ENCODE results near the gene DCUN1D3. TPM values are rescaled to one million over a fixed set of nuclear protein-coding genes. Genes with fewer than 3 reads are reported as not detected.

DCUN1D3 gene
- polyA plus RNA-seq, 6 donors from 2014 or later = 0.38 to 1.1 (median 0.52) TPM; not detected in 1

- Mint-ChIP-seq H3K36me3 (peaks cover 1 to 5% of the 10 kb centered on the region in 2 donors), H3K4me1 (peaks cover 33 to 48% (median 40%) of the 10 kb centered on the region in 3 donors), H3K27ac (peak overlapping the region in 2 of 6 donors; percentile 42 to 69), H3K9me3 (no peaks in the 10 kb centered on the region), H3K27me3 (no peaks in the 10 kb centered on the region), H3K4me3 (peak overlapping the region in 2 of 8 donors; percentile 6 to 96)
- ATAC-seq (ENCODE audit: low read depth in 2 of 2) (no peak), DNase-seq (no peak)
Measured at GRCh38 chr16:20897253-20897897, 2.8 kb downstream of the DCUN1D3 start.

- H3K27me3 Mint-ChIP-seq = no peaks in the 10 kb centered on the region
- no peak for DNase-seq
- H3K4me3 Mint-ChIP-seq = no peak overlapping the region
- no peaks in the 10 kb centered on the region for H3K9me3 Mint-ChIP-seq
- ATAC-seq (ENCODE audit: low read depth in 2 of 2) = no peak
- no peak overlapping the region for H3K27ac Mint-ChIP-seq
- peaks cover 13 to 19% (median 17%) of the 10 kb centered on the region in 3 donors for H3K4me1 Mint-ChIP-seq
- peaks cover 8 to 11% of the 10 kb centered on the region in 2 donors for H3K36me3 Mint-ChIP-seq
Measured at GRCh38 chr16:20894388-20894787, 5.8 kb downstream of the DCUN1D3 start.

- H3K27ac Mint-ChIP-seq = peak overlapping the region in 2 of 6 donors; percentile 49
- no peak for ATAC-seq (ENCODE audit: low read depth in 2 of 2)
- H3K9me3 Mint-ChIP-seq = no peaks in the 10 kb centered on the region
- H3K27me3 Mint-ChIP-seq = no peaks in the 10 kb centered on the region
- H3K36me3 Mint-ChIP-seq = peaks cover 8 to 17% of the 10 kb centered on the region in 2 donors
- H3K4me1 Mint-ChIP-seq = peaks cover 2 to 10% (median 6%) of the 10 kb centered on the region in 3 donors
- no peak for DNase-seq
- no peak overlapping the region for H3K4me3 Mint-ChIP-seq
Measured at GRCh38 chr16:20889625-20890275, 10.4 kb downstream of the DCUN1D3 start.

- DNase-seq (no peak), ATAC-seq (ENCODE audit: low read depth in 2 of 2) (no peak)
- Mint-ChIP-seq H3K9me3 (no peaks in the 10 kb centered on the region), H3K4me3 (no peak overlapping the region), H3K27ac (no peak overlapping the region), H3K4me1 (peaks cover 2 to 13% (median 6%) of the 10 kb centered on the region in 3 donors), H3K27me3 (no peaks in the 10 kb centered on the region), H3K36me3 (peaks cover 5 to 10% of the 10 kb centered on the region in 2 donors)
Measured at GRCh38 chr16:20887207-20887606, 13.0 kb downstream of the DCUN1D3 start.

GRCh38 chr16:20886320-20886719 lies 13.8 kb downstream of the DCUN1D3 start:
- Mint-ChIP-seq H3K4me1 (peaks cover 2 to 9% (median 6%) of the 10 kb centered on the region in 3 donors), H3K27me3 (no peaks in the 10 kb centered on the region), H3K9me3 (no peaks in the 10 kb centered on the region), H3K27ac (no peak overlapping the region), H3K36me3 (peaks cover 0 to 6% of the 10 kb centered on the region in 2 donors), H3K4me3 (no peak overlapping the region)
- no peak for DNase-seq
- no peak for ATAC-seq (ENCODE audit: low read depth in 2 of 2)

- no peak for DNase-seq
- Mint-ChIP-seq H3K27ac (peak overlapping the region in 1 of 6 donors; percentile 46), H3K27me3 (no peaks in the 10 kb centered on the region), H3K9me3 (no peaks in the 10 kb centered on the region), H3K4me1 (peaks cover 0 to 9% (median 6%) of the 10 kb centered on the region in 3 donors), H3K36me3 (peaks cover 0 to 6% of the 10 kb centered on the region in 2 donors), H3K4me3 (no peak overlapping the region)
- no peak for ATAC-seq (ENCODE audit: low read depth in 2 of 2)
Measured at GRCh38 chr16:20884240-20884556, 16.0 kb downstream of the DCUN1D3 start.

- Mint-ChIP-seq H3K27me3 (no peaks in the 10 kb centered on the region), H3K4me1 (peaks cover 0 to 9% (median 6%) of the 10 kb centered on the region in 3 donors), H3K36me3 (peaks cover 0 to 6% of the 10 kb centered on the region in 2 donors), H3K9me3 (no peaks in the 10 kb centered on the region), H3K4me3 (no peak overlapping the region), H3K27ac (peak overlapping the region in 1 of 6 donors; percentile 46)
- ATAC-seq (ENCODE audit: low read depth in 2 of 2) = no peak
- DNase-seq = no peak
Measured at GRCh38 chr16:20883554-20884239, 16.5 kb downstream of the DCUN1D3 start.

- peaks cover 0 to 3% of the 10 kb centered on the region in 2 donors for H3K36me3 Mint-ChIP-seq
- H3K4me3 Mint-ChIP-seq = no peak overlapping the region
- DNase-seq (no peak), ATAC-seq (ENCODE audit: low read depth in 2 of 2) (no peak)
- H3K4me1 Mint-ChIP-seq = peaks cover 0 to 6% (median 6%) of the 10 kb centered on the region in 3 donors
- H3K9me3 Mint-ChIP-seq = peaks cover 0 to 4% (median 0%) of the 10 kb centered on the region in 7 donors
- no peaks in the 10 kb centered on the region for H3K27me3 Mint-ChIP-seq
- H3K27ac Mint-ChIP-seq = peak overlapping the region in 1 of 6 donors; percentile 25
Measured at GRCh38 chr16:20881503-20881878, 18.7 kb downstream of the DCUN1D3 start.

GRCh38 chr16:20880867-20881502 lies 19.2 kb downstream of the DCUN1D3 start:
- no peaks in the 10 kb centered on the region for H3K27me3 Mint-ChIP-seq
- H3K9me3 Mint-ChIP-seq = peaks cover 0 to 4% (median 0%) of the 10 kb centered on the region in 7 donors
- H3K4me3 Mint-ChIP-seq = no peak overlapping the region
- ATAC-seq (ENCODE audit: low read depth in 2 of 2) = no peak
- H3K27ac Mint-ChIP-seq = peak overlapping the region in 1 of 6 donors; percentile 25
- no peaks in the 10 kb centered on the region for H3K36me3 Mint-ChIP-seq
- no peak for DNase-seq
- peaks cover 2 to 7% (median 5%) of the 10 kb centered on the region in 3 donors for H3K4me1 Mint-ChIP-seq

GRCh38 chr16:20879175-20880040 lies 20.8 kb downstream of the DCUN1D3 start:
- peaks cover 15 to 21% (median 16%) of the 10 kb centered on the region in 3 donors for H3K4me1 Mint-ChIP-seq
- no peak overlapping the region for H3K4me3 Mint-ChIP-seq
- DNase-seq = no peak
- no peak for ATAC-seq (ENCODE audit: low read depth in 2 of 2)
- no peak overlapping the region for H3K27ac Mint-ChIP-seq
- peaks cover 0 to 4% (median 0%) of the 10 kb centered on the region in 7 donors for H3K9me3 Mint-ChIP-seq
- no peaks in the 10 kb centered on the region for H3K27me3 Mint-ChIP-seq
- H3K36me3 Mint-ChIP-seq = no peaks in the 10 kb centered on the region

- DNase-seq = no peak
- Mint-ChIP-seq H3K4me3 (no peak overlapping the region), H3K9me3 (peaks cover 0 to 4% (median 0%) of the 10 kb centered on the region in 7 donors), H3K27ac (peak overlapping the region in 1 of 6 donors; percentile 20), H3K27me3 (no peaks in the 10 kb centered on the region), H3K36me3 (no peaks in the 10 kb centered on the region), H3K4me1 (peaks cover 19 to 28% (median 22%) of the 10 kb centered on the region in 3 donors)
- ATAC-seq (ENCODE audit: low read depth in 2 of 2) = no peak
Measured at GRCh38 chr16:20878682-20879147, 21.4 kb downstream of the DCUN1D3 start.

- H3K4me3 Mint-ChIP-seq = peak overlapping the region in 6 of 8 donors; percentile 6 to 86 (median 60)
- no peaks in the 10 kb centered on the region for H3K27me3 Mint-ChIP-seq
- no peak for DNase-seq
- H3K27ac Mint-ChIP-seq = peak overlapping the region; percentile 11 to 91 (median 64)
- H3K36me3 Mint-ChIP-seq = no peaks in the 10 kb centered on the region
- H3K9me3 Mint-ChIP-seq = peaks cover 0 to 4% (median 0%) of the 10 kb centered on the region in 7 donors
- H3K4me1 Mint-ChIP-seq = peaks cover 25 to 43% (median 33%) of the 10 kb centered on the region in 3 donors
- ATAC-seq (ENCODE audit: low read depth in 2 of 2) = no peak
Measured at GRCh38 chr16:20875355-20875650, 24.9 kb downstream of the DCUN1D3 start.

Data from naive B cell (primary cell).